Stimulated activated CD8-positive, alpha-beta memory T cell treated with anti-CD3 and anti-CD28 coated beads, Interleukin-15, amount 100 ng/mL, for 4 hours (primary cell): ENCODE data around the gene FRMD4A.

ENCODE experiments used
- DNase-seq, 2 donors: peaks; one replicate each; pipeline ENCODE4 v3.0.0-alpha.2; 2020; ENCODE audit warnings: low read depth in 2 of 2

Gene FRMD4A

DNA sequence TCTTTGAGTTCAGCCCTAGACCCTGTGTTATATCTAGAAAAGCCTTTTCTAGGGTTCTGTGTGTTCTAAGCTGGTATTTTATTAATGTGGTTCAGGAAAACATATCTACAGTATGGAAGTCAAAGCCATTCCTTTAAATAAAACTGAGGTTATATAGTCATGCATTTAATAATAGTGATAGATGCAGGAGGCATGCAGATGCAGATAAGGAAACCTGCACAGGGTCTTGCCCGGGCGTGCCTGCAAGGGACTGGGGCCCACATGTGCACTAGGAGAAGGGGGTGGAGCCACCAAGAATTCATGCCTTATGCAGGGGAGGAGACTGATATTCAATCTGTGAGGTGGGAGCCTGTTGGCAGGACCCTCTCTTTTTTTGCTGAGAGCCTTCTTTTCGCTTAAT, 572.4 kb downstream of the FRMD4A start:
- DNase-seq = no peak

DNA sequence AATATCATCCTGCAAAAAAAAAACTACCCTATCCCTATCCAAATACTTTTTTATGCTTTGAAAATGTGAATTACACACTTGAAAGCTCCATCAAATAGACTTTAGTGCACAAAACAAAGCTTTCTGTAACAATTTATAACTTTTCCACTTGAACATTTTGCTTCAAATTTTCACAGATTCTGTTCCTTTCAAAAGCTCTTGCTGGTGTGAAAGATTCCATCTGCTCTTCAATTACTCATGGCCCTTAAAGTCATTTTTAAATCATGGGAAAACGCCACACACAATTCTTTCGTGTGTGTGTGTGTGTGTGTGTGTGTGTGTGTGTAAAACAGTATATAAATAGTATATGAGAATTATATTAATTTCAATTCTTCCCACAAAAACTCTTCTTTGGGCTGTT, 576.4 kb downstream of the FRMD4A start:
- no peak for DNase-seq

DNA sequence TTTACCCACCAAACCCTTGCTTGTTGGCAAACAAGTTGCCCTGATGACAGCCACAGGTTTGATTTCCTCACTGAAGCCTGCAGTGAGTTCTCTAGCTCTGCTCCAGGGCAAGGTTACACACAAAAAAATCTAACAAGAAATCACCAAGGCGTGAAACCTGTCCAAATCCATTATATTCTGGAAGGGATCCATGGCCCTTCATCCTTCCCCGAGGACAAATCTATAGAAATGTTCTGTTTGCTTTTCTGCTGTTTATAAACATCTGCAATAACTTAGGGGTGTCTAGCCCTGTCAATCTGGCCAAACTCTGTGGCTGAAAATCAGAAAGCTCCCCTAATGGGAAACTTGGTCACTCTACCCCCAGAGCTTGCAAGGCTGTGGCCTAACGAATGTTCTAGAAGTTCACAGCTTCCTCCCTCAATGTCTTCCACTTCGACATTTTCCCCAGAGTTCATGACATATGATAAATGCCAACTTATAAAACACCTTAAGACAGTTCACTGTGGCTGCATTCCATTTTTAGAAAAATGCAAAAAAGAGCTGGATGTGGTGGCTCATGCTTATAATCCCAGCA, 579.4 kb downstream of the FRMD4A start:
- DNase-seq = no peak

DNA sequence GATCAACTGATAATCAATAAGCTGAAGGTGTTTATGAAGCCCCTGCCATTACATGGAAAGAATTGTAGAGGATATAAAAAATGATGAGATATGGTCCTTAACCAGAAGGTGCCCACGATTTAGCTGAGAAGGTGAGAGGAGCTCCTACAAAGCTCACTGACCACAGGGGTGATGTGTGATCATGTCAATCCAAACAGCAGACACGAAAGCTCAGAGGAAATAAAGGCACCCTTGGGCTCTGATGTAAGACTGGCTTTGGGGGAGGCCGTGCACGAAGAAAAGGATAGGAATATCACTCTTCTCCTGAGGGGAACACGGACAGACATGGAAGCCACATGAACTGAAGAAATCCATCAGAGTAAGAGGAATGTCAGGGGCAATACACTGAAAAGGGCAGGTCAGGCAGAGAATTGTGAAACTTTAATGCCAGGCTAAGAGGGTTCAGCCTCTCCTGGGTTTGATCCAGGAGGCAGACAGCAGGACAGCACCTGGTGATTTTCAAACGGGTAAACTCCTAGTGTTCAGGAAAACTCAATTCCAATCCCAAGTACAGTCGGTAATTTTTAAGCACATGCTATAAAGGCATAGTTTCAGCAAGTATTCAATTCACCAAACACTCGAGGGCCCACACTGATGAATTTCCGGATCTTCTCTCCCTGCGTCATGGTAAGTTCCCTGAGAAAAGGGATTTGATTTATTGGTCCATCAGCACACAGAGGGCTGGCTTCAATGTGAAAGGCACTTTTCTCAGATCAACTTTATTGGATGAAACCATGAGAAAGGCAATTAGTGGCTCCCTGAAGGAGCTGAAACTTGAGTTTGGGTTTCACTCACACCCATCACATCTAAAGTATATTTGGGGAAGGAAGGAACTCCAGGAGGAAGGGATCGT, 580.2 kb downstream of the FRMD4A start:
- no peak for DNase-seq

DNA sequence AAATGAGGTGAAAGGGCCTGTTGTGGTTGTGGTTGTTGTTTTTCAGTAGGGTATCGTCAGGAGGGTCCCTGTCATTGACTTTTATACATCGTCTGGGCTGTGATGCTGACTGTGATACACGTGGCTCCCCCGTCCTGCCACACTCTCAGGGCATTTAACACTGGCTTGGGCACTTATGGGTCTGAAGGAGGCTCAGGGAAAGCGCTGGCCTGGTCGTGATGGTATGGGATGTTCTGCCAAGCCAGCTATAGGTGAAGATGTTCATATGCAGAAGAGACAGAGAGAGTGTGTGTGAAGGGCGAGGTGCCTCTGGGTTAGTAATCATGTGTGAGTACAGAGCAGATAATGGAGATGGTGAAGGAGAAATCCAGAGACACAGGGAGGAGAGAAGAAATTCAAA, 585.5 kb downstream of the FRMD4A start:
- no peak for DNase-seq

DNA sequence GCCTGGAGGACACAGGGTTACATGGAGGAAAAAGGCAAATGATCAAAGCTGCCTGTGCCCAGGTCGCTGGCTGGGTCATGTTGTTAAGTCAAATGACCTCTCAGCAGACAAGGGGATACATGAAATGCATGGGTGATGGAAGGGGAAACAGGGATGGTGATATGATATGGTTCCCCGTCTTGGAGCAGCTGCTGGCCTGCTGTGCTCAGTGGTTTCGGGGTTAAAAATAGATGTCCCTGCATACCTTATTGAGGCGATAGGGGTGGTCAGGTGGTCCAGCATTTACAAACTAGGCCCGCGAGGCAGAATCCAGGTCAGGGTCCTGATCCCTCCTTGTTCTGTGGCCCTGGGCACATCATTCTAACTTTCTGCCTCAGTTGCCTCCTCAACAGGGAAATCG, 586.8 kb downstream of the FRMD4A start:
- DNase-seq = no peak

DNA sequence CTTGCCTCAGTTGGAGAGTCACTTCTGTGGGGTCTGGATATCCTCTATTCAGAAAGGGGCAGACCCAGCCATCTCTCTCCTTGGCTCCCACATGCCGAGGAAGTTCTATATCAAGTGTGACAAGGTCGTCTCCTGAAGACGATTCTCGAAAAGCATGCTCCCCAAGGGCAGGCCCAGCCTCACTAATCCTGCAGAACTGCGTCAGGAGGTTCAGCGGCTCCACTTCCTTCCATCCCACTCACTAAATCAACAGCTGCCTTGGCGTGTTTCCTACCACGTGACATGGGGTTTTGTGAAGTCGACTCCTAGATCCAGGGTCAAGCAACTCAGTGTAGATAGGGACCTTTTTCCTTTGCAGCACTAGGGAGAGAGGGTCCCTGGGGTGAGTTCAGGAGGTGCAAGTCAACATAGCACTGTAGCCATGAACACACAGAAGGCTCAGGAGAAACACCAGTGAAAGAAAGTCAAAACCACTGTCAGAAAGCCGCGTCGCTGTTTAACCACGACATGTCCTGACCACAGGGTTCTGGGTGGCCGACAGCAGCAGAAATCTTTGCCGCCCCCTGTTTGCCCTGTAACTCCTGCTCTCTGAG, 587.5 kb downstream of the FRMD4A start:
- DNase-seq = no peak

DNA sequence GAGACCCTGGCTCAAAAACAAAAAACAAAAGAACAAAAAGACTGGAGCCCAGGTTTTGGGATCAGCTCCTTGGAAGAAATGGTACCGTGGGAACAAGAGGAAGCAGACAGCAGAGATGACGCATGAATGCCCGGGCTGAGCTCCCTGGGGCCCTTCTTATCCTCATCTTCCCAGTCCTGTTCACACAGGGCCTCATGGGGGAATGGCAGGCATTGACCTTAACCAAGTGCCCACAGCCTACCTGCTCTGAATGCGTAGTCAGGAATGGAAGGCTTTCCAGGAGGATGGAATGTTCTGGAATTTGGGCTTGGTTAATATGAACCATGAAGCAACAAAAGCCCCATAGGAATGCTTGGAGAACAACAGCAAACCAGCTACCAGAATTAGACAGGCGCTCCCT, 589.3 kb downstream of the FRMD4A start:
- DNase-seq = no peak

DNA sequence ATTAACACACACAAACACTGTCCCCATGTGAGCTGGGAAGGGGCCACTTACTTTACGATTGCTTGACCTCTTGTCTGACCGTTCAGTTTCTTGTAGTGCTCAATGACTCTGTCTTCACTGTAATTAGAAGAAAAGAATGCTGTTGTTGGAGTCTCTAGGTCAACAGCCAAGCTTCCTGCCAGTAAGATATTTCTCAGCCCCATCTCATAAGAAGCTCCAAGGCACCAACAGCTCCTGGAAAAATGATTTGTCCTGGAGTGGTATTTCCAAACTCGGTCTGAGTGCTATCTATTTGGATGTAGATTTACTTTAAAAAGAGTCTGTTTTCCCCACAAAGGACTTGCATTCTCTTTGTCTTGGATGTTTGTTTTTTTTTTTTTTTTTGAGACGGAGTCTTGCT, 590.3 kb downstream of the FRMD4A start:
- no peak for DNase-seq

DNA sequence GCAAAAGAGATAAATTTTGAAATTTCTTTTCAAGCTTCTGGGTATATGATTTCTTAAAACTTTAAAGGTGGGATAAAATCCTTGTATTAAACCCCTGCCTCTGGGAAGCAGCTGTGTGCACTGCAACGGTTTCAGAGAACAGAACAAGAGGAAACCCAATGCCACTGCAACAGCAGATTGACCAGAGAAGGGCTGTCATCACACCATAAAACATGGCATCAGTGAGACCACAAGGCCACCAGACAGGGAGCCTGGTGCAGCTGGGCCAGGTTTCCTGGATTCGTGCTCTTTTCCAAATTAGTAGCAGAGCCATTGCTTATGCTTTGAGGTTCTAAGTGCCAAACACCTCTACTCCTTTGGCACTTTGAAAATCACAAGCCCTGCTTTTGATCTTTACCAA, 591.5 kb downstream of the FRMD4A start:
- no peak for DNase-seq

DNA sequence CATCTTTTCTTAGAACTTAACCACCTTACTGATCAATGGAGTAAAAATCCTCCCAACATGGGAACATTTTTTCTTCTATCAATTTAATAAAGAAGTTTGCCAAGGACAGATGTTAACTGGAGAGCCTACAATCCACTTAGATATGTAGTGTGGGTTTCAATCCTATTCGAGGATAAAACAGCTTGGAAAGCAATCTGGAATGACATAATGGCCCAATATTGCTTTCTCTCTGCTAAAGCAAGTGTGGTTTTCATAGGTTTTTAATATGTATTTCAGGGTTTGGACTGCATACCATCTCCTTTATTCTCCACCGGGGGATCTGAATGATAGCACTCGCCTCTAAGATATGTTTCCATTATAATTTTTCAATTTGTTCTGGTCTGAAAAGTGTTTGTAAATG, 594.2 kb downstream of the FRMD4A start:
- no peak for DNase-seq

DNA sequence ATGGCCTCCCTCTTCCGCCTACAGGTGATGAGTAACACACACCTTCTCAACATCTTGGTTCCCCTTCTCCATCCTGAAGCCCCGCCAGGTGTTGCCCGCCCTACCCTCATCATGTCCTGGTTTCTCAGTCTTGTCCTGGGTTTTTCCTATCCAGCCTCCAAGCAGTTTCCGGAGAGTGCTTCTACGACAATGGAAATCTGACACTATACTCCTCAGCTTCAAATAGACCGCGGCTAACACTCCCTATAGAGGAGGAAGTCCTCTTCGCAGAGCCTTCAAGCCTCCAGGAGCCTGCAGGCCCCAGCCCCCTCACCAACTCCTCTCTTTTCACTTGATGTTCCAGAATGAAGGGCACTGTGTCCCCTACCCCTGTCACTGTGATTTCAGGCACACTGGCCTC, 596.6 kb downstream of the FRMD4A start:
- no peak for DNase-seq

DNA sequence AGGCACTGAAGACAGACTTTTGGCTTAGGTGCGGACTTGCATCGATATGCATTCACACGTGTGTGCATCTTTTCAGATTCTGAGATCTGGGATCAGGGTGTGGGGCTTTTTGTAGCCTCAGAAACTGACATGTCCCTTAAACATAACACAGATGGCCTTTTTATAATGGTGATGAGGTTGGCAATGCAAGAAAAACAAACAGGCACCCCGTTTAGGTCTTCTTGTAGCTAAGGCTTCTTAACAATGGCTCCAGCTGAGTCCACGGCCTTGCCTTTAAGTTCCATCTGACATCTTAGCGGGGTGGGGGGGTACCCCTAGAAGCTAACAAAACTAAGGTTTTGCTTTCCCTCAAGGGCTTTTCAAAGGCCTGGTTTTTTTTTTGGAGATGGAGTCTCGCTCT, 597.7 kb downstream of the FRMD4A start:
- no peak for DNase-seq

DNA sequence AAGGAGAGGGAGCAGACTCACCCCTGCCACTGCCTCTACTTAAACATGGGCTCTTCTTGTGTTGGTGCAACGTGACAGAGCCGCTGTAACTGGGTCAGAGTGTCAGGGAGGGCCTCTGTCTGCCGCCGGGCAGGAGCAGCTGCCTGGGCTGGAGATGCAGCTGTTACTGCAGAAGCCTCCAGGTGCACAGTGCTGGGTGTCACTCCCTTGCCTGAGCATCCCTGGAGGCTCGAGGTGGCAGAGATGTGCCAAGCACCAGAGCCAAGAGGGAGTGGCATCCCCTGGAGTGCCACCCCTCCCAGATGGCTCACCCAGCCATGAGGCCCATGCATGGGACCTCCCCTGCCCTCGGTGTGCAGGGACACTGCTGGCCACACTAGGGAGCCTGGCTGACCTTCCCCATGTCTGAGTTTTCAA, 598.3 kb downstream of the FRMD4A start:
- no peak for DNase-seq

DNA sequence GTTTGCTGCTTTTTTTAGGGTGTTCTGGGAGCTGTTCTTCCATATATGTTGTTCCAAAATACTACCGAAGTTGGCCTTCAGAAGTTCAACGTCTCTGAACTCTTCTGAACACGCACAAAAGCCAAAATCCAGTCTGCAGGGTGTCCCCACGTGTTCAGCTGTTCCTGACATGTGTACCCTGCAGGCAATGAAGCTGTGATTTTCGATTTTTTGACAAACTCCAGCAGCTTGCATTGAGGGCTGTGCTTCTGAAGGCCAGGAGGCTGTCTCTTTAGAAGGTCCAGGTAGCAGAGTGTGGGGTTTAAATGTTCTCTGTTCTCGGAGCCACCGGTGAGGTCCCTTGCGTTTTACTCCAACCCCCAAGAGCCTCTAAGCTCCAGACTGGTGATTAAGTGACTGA, 598.9 kb downstream of the FRMD4A start:
- no peak for DNase-seq

DNA sequence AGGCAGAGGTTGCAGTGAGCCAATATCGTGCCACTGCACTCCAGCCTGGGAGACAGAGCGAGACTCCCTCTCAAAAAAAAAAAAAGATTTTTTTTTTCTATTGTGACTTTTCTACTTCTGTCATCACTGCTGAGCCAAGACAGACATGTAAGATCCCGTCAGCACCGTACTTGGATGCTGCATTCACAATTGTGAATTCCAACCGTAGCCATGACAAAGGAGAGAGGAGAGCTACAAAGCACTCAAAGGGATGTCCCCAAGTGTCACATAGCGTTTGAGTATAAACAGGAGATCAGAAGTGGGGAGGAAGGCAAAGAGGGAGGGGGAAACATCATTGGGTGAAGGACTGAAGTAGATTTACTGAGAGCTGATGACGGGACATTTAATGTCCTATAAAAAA, 599.8 kb downstream of the FRMD4A start:
- DNase-seq = no peak

DNA sequence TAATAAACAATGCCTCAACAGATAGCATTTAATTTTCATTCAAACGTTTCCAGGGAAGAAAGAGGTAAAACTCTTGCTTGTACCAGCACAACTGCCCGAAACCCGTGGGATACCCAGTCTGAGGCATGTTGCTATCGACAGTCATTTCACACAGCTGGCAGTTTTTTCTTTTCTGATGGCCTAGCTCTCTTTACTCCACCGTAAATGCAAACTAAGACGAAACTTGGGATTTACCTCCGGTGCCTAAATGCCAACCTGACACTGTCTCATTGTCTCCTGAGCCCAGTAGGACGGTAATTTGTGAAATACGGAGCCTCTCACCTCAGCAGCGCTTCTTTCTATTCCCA, 600.4 kb downstream of the FRMD4A start:
- DNase-seq = no peak

DNA sequence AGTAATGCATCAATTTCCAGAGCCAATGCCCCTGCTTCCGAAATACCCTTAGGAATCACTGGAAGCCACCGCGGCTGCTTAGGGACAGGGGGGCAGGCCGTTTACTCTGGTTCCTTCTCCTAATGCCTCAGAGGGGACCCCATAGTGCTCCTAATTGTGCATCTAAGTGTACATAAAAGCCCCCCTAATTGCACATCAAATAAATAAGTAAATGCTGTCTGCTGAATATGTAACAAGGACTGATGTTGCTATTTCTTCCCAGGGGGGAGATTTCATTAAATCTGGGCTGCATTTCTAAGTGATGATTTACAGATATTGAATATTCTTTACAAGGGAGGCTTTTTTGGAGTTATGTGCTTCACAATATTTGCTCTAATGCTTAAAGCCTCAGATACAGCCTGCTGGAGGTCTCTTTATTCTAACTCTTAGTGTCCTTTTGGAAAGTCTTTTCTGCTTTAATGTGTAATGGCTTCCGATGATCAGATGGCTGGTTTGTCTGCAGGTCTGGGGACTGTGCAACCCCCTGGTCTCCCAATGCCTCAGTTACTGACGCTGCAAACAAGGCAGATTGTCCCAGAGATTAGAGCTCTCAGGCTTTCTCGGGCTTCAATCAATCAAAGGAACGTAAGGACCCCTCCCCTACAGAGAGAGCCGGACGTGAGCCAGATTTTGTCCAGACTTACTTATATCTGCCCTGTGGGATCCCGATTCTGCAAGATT, 601.0 kb downstream of the FRMD4A start:
- no peak for DNase-seq

DNA sequence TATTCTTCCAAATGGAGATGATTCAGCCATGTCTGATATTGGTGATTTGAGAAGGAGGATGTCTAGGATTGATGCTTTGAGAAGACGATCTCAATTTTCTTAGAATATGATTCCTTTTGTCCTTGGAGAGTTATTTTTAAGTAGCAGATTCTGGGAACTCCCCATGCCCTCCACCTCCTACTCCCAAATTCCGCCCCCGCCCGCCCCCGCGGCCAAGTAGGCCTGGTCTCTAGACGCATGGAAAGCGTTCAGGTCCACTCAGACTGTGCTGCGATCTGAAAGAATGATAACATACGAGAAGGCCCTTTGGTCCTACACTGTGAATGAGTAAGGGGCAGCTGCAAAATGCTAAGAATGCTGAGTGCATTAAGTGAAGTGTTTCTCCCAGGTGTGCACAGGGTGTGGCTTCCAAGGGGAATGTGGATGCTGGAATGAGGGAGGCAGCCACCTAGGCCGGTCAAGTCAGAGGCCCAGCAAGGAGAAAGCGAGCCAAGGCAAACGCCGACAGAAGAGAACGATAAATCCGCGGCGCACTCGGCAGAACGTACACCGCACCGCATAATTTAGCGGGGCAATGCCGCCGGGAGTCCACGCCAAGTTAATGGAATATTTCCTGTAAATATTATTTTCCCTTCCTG, 601.7 kb downstream of the FRMD4A start:
- no peak for DNase-seq

DNA sequence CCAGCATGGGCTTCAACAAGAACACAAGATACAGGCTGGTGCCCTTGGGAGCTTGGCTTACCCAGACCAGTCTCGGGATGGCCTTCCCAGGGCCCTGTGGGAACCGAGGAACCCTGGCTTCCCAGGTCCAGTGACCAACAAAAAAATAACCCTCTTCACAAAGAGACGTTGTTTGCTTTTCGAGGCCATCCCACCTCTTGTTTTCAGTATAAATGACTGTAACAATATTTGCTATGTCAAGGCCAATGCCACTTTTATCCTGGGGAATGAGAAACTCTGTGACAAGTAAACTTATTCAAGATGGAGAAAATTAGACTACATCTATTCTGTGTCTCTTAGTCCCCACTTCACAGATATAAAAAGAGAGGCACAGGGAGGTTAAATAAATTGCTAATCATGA, 605.1 kb downstream of the FRMD4A start:
- DNase-seq = no peak

DNA sequence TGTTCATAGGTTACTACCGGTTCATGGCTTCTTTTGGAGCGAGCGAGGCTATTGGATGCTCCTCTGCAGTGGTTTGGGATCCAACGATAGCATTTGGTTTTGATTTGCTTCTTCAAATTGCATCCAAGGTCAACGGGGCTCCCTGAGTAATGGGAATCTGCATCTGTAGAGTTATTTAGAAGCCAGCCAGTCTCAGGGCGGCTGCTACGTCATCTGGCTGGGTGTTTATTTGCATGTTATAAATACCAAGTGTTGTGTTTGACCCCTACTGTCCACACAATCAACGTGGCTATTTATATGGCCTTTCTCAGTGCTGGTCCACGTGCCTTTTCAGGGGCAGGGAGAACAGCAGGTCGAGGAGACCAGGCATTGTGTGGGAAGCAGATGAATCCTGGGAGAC, 606.2 kb downstream of the FRMD4A start:
- DNase-seq = no peak
